Activated T-cell treated with anti-CD3 and anti-CD28 coated beads, Interleukin-2, amount 50 U/mL, for 4 hours (primary cell): ENCODE results near the gene STRN4. TPM values are rescaled to one million over a fixed set of nuclear protein-coding genes. Genes with fewer than 3 reads are reported as not detected.

Experiments used
- ATAC-seq, 2 donors: fragments of 200-7000 bp; cut with Tn5 transposase; one replicate each; pipeline ENCODE4 v1.10.0; 2021
- DNase-seq: peaks from one replicate; pipeline ENCODE4 v3.0.0-alpha.2; 2020
- H3K27me3 Mint-ChIP-seq: one replicate; pipeline ENCODE4 v1.8.0; 2021; ENCODE audit warnings: low read depth, mixed read lengths
- H3K36me3 Mint-ChIP-seq: one replicate; pipeline ENCODE4 v1.8.0; 2022; ENCODE audit warnings: mixed read lengths; ENCODE audit not compliant: insufficient read depth
- H3K4me1 Mint-ChIP-seq: one replicate; pipeline ENCODE4 v1.8.0; 2021; ENCODE audit warnings: low read depth, mixed read lengths
- H3K4me3 Mint-ChIP-seq: one replicate; pipeline ENCODE4 v1.8.0; 2021; ENCODE audit warnings: mild to moderate bottlenecking, moderate library complexity, mixed read lengths
- H3K9me3 Mint-ChIP-seq: one replicate; pipeline ENCODE4 v1.8.0; 2021; ENCODE audit warnings: mixed read lengths
- total RNA-seq, 3 donors: library from RNA; stranded (reverse); gene quantifications; one replicate each; pipeline ENCODE4 v1.2.1, GENCODE V29; 2021

Gene STRN4
- total RNA-seq, 3 donors from 2014 or later = 91.3 to 98.0 (median 96.7) TPM

DNA sequence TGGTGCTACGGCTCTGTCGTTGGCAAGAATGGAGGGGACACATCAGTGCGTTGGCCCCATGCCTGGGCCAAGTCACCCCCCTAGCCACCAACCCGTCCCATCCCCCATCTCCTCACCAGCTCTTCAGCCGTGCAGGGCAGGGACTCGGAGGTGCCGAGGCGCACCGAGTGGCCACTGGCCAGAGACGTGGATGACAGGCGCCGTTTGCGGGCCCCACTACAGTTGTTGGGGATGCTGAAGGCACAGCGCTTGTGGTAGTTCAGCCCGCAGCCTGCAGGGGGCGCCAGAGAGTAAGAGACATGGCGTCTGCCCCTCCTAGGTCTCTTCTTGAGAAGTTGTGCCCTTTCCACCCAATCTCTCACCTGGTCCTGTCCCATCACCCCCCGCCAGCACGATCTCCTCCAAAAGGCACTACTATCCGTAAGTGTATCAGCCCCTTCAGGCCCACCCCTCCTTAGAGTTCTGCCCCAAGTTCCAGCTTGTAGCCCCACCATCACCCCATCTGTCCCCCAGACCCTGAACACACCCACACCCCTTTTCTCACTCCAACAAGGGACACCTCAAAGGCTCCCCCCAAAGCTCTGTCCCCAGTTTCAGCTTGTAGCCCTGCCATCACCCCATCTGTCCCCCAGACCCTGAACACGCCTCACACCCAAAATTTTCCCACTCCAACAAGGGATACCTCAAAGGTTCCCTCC, 41.7 kb downstream of the STRN4 start:
- DNase-seq (peak; percentile 92), ATAC-seq (peak; percentile 93 to 95)
- Mint-ChIP-seq H3K4me1 (peaks cover 10% of the 10 kb centered on the region), H3K4me3 (no peak overlapping the region), H3K36me3 (peaks cover 9% of the 10 kb centered on the region), H3K27me3 (no peaks in the 10 kb centered on the region), H3K9me3 (no peaks in the 10 kb centered on the region)

DNA sequence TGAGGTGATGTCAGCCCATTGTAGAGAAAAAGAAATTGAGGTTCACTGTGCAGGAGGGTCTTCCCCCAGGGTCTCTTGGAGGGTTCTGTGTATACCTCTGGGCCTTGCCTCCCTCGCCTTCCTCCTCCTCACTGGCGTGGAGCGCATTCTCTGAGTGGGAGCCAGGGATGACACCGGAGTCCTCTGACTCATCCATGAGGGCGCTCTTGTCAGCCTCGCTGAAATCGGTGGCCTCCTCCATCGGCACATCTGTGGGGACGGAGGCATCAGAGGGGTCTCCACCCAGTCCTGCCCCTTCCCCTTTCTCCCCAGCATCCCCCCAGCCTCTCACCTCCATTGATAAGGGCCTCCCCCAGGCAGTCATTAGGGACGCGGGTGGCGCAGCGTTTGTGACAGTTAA, 45.5 kb downstream of the STRN4 start:
- Mint-ChIP-seq H3K9me3 (no peaks in the 10 kb centered on the region), H3K4me1 (peaks cover 7% of the 10 kb centered on the region), H3K4me3 (no peak overlapping the region), H3K36me3 (peaks cover 28% of the 10 kb centered on the region), H3K27me3 (no peaks in the 10 kb centered on the region)
- no peak for DNase-seq
- no peak for ATAC-seq

DNA sequence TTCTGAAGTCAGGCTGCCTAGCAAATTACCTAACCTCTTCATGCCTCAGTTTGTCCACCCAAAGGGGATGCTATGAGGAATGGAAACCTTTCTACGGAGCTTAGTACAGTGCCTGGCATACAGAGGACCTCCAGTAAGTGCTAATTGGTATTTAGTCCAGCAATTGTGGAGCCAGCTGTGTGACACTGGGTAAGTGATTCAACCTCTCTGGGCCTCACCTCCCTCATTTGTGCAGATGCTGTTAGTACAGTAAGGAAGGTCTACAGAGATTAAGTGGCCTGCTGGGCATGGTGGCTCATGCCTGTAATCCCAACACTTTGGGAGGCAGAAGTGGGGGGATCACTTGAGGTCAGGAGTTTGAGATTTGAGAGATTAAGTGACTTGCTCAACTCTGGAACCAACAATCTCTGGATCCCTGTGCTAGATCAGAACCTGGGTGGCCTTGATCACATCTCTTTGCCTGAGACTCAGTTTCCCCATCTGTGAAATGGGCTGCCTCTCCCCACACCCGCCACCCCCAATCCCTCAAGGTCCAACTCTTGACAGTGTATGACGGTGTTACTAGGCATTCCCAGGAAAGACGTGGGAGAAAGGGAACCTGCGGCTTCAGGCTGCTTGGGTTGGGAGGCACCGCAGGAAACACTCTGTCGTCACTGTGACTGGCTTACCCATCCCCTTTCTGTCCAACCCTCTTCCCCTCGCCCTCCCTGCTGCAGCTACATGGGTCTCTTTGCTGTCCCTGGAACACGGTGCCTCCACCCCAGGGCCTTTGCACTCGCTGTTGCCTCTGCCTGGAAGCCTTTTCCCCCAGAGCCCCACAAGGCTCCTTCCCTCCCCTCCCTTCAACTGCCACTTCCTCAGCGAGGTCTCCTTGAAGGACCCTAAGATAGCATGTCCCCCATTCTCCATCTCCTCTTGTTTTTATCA, 47.6 kb downstream of the STRN4 start:
- H3K9me3 Mint-ChIP-seq = no peaks in the 10 kb centered on the region
- H3K27me3 Mint-ChIP-seq = no peaks in the 10 kb centered on the region
- no peak for ATAC-seq
- H3K4me1 Mint-ChIP-seq = no peaks in the 10 kb centered on the region
- no peak overlapping the region for H3K4me3 Mint-ChIP-seq
- peaks cover 34% of the 10 kb centered on the region for H3K36me3 Mint-ChIP-seq
- no peak for DNase-seq

DNA sequence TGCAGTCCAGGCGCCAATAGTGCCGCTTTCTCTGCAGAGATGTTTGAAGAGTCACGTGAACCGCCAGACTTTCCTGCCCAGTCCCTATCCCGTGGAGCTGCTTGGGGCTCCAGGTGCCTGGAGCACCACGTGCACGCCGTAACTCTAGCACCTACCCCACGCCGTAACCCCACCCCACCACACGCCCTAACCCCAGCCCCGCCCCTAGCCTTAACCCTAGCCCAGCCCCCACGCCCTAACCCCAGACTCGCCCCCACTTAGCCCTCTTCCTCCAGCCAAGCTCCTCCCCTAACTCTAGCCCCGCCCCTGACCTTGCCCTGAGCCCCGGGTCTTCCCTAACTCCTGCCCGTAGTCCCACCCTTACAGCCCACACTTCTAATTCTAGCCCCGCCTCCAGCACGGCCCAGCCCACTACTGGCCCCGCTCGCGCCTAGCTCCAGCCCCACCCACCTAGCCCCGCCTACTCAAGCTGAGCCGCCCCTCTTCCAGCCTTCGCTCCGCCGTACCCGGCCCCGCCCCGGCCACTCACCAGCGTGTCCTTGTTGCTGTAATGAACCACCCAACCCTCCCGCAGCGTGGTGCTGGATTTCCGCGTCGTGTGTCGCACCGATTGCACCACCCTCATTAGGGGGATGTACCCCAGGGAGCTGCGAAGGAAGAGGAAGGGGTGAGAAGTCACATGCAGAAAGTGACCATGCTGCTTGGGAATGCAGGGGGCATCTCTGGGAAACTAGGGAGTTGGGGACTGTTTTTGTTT, 48.9 kb downstream of the STRN4 start:
- DNase-seq = no peak
- no peak overlapping the region for H3K4me3 Mint-ChIP-seq
- no peaks in the 10 kb centered on the region for H3K4me1 Mint-ChIP-seq
- peaks cover 40% of the 10 kb centered on the region for H3K36me3 Mint-ChIP-seq
- peak; percentile 27 to 41 for ATAC-seq
- no peaks in the 10 kb centered on the region for H3K9me3 Mint-ChIP-seq
- no peaks in the 10 kb centered on the region for H3K27me3 Mint-ChIP-seq

DNA sequence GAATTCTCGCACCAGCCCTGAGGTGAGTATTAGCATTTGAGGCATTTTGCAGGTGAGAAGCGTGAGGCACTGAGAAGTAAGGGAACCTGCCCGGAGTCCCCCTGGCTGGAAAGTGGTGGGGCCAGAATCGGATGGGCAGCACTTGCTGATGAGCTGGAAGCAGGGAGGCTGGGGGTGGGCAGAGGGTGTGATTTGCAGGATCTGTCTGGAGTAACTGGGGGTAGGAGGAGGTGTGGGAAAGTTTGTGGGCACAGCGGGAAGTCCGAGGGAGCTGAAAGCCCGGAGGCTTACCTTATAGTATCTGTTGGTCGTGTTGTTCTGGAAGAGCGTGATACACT, 49.4 kb downstream of the STRN4 start:
- Mint-ChIP-seq H3K4me3 (no peak overlapping the region), H3K4me1 (no peaks in the 10 kb centered on the region), H3K27me3 (no peaks in the 10 kb centered on the region), H3K36me3 (peaks cover 45% of the 10 kb centered on the region), H3K9me3 (no peaks in the 10 kb centered on the region)
- no peak for ATAC-seq
- DNase-seq = no peak

DNA sequence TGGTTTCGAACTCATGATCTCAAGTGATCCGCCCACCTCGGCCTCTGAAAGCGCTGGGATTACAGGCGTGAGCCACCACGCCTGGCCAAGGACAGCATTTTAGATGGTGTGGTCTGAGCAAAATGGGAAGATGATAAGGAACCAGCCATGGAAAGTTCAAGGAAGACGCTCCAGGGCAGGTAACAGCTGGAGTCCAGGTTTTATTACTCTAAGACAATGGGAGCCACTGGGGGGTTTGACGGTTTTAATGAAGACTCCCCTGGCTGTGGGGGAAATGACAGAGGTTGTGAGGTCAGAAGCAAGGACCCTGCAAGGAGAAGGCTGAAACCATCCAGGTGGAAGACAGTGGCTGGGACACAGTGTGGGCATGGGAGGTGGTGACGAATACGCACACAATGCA, 50.2 kb downstream of the STRN4 start:
- Mint-ChIP-seq H3K36me3 (peaks cover 48% of the 10 kb centered on the region), H3K27me3 (no peaks in the 10 kb centered on the region), H3K4me1 (no peaks in the 10 kb centered on the region)

DNA sequence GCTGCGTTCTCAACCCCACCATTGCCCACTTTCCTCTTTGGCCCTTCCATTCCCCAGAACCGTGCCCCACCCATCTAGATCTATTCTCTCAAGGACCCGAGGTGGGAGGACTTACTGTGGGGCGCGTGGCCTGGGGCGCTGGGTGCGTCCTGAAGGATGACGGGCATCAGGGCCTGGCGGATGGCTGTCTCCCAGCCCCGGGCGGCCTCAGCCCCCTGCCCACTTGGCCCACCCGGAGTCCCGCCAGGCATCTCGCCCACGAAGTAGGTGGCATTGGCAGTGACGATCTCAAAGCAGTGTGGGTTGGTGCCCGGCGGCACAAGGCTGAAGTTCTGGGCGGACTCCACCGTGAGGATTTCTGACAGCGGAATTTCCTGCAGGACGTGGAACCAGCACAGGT, 52.5 kb downstream of the STRN4 start:
- Mint-ChIP-seq H3K4me3 (no peak overlapping the region), H3K4me1 (no peaks in the 10 kb centered on the region), H3K27me3 (no peaks in the 10 kb centered on the region), H3K9me3 (no peaks in the 10 kb centered on the region), H3K36me3 (peaks cover 54% of the 10 kb centered on the region)
- DNase-seq = no peak
- no peak for ATAC-seq

More for the DNA sequence above, 50.2 kb downstream of the STRN4 start:
- no peaks in the 10 kb centered on the region for H3K9me3 Mint-ChIP-seq
- H3K4me3 Mint-ChIP-seq = no peak overlapping the region
- DNase-seq = no peak
- no peak for ATAC-seq

DNA sequence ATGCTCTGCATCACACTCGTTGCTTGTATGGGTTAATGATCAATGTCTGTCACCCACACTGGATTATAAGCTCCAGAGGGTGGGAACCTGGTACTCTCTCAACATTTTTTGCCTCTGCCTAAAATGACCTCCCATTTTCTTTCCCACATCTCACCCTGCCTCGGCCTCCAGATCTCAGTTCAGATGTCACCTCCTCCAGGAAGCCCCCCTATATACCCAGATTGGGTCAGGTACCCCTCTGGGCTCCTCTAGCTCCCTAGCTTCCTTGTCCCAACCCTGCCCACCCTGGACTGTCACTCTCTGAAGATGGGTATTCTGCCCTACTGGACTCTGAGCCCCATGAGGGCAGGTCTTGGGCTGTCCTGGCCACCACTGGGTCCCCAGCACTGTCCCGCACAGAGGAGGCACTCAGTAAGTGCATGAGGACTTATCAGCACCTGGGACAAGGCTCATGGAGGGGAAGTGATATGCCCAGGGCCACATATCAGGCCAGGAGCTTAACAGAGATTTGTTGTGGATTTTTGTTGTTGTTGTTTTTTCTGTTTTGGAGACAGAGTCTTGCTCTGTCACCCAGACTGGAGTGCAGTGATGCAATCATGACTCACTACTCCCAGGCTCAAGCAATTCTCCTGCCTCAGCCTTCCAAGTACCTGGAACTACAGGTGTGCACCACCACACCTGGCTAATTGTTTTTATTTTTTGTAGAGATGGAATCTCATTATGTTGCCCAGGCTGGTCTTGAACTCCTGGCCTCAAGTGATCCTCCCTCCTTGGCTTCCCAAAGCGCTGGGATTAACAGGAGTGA, 53.1 kb downstream of the STRN4 start:
- no peaks in the 10 kb centered on the region for H3K27me3 Mint-ChIP-seq
- no peak for DNase-seq
- no peaks in the 10 kb centered on the region for H3K4me1 Mint-ChIP-seq
- ATAC-seq = no peak
- H3K9me3 Mint-ChIP-seq = no peaks in the 10 kb centered on the region
- no peak overlapping the region for H3K4me3 Mint-ChIP-seq
- H3K36me3 Mint-ChIP-seq = peaks cover 48% of the 10 kb centered on the region

DNA sequence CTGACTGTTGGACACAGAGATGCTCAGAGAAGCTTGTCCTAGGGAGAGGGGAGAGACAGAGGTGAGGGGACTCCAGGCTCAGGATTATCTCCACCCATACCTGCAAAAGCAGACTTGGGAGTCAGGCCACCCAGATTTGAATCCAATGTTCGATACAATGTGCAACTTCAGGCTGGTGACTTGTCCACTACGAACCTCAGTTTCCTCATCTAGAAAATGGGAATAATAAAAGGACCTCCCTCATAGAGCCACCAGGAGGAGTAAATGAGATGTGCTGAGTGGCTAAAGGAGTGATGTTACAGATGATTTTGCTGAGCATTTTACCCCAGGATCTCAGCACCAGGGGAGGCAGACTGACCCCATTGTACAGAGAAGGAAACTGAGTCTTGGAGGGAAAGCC, 54.3 kb downstream of the STRN4 start:
- no peak for DNase-seq
- H3K4me1 Mint-ChIP-seq = no peaks in the 10 kb centered on the region
- no peak for ATAC-seq
- H3K4me3 Mint-ChIP-seq = no peak overlapping the region
- no peaks in the 10 kb centered on the region for H3K27me3 Mint-ChIP-seq
- H3K9me3 Mint-ChIP-seq = no peaks in the 10 kb centered on the region
- peaks cover 50% of the 10 kb centered on the region for H3K36me3 Mint-ChIP-seq

DNA sequence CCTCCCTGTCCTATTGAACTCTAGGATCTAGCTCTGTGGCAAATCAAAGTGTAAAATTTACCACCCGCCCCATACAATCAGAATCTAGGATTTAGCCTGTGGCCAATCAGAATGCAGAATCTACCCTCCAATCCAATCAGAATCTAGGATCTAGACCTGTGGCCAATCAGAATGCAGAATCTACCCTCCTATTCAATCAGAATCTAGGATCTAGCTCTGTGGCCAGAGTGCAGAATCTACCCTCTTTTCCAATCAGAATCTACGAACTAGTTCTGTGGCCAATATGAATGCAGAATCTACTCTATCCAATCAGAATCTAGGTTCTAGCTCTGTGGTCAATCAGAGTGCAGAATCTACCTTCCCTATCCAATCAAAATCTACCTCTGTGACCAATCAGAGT, 55.1 kb downstream of the STRN4 start:
- no peaks in the 10 kb centered on the region for H3K9me3 Mint-ChIP-seq
- ATAC-seq (no peak), DNase-seq (no peak)
- H3K4me3 Mint-ChIP-seq = no peak overlapping the region
- no peaks in the 10 kb centered on the region for H3K27me3 Mint-ChIP-seq
- H3K36me3 Mint-ChIP-seq = peaks cover 48% of the 10 kb centered on the region
- H3K4me1 Mint-ChIP-seq = no peaks in the 10 kb centered on the region

DNA sequence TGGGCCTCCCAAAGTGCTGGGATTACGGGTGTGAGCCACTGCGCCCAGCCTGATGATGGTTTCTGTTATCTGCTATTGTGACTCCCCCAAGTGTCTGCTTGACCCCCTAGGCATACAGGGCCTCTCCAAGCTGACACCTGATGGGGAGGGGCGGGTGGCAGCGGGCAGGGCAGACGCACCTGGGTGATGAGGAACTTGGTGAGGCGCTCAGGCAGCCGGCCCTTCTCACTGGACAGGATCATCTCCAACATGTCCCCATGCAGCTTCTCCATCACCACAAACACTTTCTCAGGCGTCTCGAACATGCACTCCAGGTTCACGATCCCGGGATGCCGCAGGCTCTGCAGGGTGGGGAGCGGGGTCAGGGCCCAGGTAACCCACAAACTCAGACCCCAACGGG, 56.9 kb downstream of the STRN4 start:
- Mint-ChIP-seq H3K9me3 (no peaks in the 10 kb centered on the region), H3K4me1 (no peaks in the 10 kb centered on the region), H3K4me3 (no peak overlapping the region), H3K36me3 (peaks cover 43% of the 10 kb centered on the region), H3K27me3 (no peaks in the 10 kb centered on the region)
- DNase-seq (no peak), ATAC-seq (no peak)

DNA sequence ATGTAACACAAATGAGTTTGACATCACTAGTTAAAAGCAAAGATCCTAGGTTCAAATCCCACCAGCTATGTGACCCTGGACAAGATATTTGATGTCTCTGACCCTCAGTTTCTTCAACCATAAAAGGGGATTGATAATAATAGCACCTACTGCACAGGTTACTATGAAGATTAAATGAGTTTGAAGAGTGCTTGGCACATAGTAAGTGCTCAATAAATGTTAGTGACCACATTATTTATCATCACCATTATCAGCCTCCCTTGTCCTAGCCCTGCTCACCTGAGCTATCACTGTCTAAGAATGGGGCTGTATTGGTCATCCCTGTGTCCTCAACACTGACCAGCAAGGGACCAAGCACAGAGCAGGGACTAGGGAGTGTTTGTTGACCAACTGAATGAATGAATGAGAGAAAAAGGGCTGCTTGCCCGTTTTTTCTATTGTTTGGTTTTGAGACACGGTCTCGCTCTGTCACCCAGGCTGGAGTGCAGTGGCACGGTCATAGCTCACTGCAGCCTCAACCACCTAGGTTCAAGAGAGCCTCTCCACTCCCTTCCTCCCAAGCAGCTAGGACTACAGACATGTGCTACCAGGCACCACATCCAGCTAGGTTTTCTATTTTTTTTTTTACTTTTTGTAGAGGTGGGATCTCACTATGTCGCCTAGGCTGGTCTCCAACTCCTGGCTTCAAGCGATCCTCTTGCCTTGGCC, 58.7 kb downstream of the STRN4 start:
- Mint-ChIP-seq H3K36me3 (peaks cover 43% of the 10 kb centered on the region), H3K4me1 (no peaks in the 10 kb centered on the region)
- ATAC-seq = no peak

DNA sequence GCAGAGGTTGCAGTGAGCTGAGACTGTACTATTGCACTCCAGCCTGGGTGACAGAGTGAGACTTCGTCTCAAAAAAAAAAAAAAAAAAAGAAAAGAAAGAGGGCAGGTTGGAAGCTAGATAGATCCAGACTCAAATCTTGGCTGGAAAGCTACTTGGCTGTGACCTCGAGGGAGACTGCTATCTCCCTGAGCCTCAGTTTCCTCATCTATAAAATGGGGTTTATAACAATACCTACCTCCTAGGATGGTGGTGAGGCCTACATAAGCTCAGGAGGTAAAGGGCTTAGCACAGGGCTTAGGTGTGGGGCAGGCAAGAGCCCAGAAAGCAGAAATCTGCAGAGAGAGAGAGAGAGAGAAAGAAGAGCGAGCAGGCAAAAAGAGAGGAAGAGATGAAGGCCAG, 61.1 kb downstream of the STRN4 start:
- H3K36me3 Mint-ChIP-seq = peaks cover 20% of the 10 kb centered on the region
- H3K4me1 Mint-ChIP-seq = no peaks in the 10 kb centered on the region
- DNase-seq = no peak
- no peaks in the 10 kb centered on the region for H3K27me3 Mint-ChIP-seq
- no peaks in the 10 kb centered on the region for H3K9me3 Mint-ChIP-seq
- no peak for ATAC-seq
- H3K4me3 Mint-ChIP-seq = no peak overlapping the region

More for the DNA sequence above, 58.7 kb downstream of the STRN4 start:
- no peak for DNase-seq
- H3K9me3 Mint-ChIP-seq = no peaks in the 10 kb centered on the region
- no peak overlapping the region for H3K4me3 Mint-ChIP-seq
- H3K27me3 Mint-ChIP-seq = no peaks in the 10 kb centered on the region
